ENCODE results near the gene VMP1.

DNA sequence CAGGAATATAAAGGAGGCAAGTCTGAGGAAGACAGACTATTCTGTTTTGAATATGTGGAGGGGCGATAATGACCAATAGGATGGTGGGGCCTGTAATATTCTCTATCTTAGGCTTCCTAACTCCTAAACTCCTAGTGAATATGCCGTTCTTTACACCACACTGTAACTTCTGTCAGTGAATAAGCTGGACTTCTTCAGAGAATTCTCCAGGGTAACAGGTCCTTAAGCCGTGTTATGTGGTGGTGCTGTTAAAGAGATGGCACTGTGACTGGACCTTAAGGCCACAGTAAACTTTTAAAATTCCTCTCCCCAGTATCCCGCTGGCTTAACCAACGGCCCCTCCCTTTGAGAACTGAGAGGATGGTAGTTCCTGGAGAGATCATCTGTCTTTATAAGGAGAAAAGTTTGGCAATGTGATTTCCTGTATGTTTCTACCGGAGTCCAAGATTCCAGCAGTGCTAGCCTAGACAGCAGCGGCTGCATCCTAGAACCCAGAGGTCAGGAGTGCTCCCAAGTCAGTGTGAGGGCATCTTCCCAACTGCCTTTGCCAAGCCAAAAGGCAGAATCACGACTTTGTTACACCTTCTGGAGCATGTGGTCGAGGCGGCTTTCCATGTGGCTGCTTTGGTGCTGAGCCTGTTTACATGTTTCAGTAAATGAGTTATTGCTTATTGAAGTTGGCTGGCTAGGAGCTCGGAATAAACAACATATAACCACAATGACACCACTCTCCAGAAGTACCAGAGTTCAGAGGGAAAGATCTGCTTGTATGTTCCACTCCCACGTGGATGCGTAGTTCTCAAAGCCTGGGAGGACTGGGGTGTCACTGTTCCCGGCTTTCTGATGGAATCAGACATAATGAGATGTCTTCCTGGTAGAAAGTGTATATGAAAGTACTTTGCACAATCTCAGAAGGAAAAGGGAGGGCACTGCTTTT, 144.3 kb downstream of the VMP1 start:
- TF ChIP-seq, protein P1, sequence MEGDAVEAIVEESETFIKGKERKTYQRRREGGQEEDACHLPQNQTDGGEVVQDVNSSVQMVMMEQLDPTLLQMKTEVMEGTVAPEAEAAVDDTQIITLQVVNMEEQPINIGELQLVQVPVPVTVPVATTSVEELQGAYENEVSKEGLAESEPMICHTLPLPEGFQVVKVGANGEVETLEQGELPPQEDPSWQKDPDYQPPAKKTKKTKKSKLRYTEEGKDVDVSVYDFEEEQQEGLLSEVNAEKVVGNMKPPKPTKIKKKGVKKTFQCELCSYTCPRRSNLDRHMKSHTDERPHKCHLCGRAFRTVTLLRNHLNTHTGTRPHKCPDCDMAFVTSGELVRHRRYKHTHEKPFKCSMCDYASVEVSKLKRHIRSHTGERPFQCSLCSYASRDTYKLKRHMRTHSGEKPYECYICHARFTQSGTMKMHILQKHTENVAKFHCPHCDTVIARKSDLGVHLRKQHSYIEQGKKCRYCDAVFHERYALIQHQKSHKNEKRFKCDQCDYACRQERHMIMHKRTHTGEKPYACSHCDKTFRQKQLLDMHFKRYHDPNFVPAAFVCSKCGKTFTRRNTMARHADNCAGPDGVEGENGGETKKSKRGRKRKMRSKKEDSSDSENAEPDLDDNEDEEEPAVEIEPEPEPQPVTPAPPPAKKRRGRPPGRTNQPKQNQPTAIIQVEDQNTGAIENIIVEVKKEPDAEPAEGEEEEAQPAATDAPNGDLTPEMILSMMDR (IDR thresholded peaks at IDR 0.05; ENCODE audit: low read depth, low read length) = no peak
- TF ChIP-seq, protein P2, sequence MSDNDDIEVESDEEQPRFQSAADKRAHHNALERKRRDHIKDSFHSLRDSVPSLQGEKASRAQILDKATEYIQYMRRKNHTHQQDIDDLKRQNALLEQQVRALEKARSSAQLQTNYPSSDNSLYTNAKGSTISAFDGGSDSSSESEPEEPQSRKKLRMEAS (IDR thresholded peaks at IDR 0.05; ENCODE audit: low read depth, low read length) = 0 out of 2 replicates have a peak, but pooled peaks have one; percentile 9
- TF ChIP-seq POLR2A (IDR thresholded peaks at IDR 0.05; ENCODE audit: extremely low read depth, insufficient read length) = no peak
- TF ChIP-seq MYC (IDR thresholded peaks at IDR 0.05; ENCODE audit: low read depth, low read length) = no peak

All from NB4 (cell line).